ENCODE results near the gene TPPP. TPM values are rescaled to one million over a fixed set of nuclear protein-coding genes. Genes with fewer than 3 reads are reported as not detected.
A peak's percentile ranks its signal among the peaks of the same experiment; 100 is the strongest.

Gene TPPP
- total and polyA plus RNA-seq, 5 donors = 12.2 to 30.1 (median 18.7) TPM

DNA sequence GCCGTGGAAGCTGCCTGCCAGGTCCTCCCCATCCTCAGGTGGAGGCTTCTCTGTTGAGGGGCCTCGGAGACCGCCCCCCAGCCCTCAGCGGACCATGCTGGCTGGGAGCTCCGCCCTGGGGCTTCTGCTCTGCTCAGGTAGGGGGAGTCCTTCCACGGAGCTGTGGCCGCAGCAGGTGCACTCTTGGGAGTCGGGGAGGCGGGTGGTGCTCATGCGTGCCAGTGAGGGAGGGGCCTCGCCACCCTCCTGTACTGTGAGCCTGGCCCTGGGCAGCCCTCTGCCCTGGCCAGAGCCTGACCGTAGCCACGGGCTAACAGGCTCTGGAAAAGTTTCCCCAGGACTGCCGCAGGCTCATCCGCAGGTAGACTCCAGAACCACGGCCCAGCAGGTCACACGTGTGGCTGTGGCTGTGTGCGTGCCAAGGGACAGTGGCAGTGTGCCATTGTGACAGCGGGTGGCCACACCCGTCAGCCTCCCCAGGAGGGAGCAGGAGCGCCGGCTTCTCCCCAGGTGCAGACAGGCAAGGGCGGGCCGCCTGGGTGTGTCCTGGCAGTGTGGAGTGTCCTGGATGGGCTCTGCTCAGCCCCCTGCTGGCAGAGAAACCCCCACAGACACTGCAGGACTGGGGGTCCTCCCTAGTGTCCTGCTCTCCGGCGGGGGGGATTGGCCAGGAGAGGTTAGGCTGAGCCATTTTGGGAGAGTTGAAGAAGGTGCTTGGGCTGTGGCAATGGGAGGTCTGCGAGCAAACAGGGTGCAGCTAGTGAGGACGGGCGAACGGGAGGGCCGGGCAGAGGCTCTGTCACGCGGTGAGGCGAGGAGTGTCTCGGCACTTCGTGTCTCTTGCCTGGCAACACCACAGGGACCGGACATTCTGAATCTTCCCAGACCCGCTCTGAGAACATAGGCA is 29.5 kb downstream of the TPPP start:
- intact Hi-C loops (cut with DNase I) = no loop called here
- Histone ChIP-seq H3K27ac (ENCODE audit: low read length) (no peak overlapping the region), H3K9me3 (ENCODE audit: control insufficient read depth, low read length) (no peaks in the 10 kb centered on the region), H3K4me1 (ENCODE audit: control insufficient read depth, insufficient read depth, low read length) (no peaks in the 10 kb centered on the region), H3K27me3 (ENCODE audit: control insufficient read depth, insufficient read depth) (no peaks in the 10 kb centered on the region), H3K4me3 (ENCODE audit: low read length) (no peak overlapping the region)
- peak; percentile 19 to 24 for ATAC-seq
- 95% methylated on average over 38 of the region's 38 CpGs for WGBS
- peak; percentile 7 to 64 (median 56) for DNase-seq

DNA sequence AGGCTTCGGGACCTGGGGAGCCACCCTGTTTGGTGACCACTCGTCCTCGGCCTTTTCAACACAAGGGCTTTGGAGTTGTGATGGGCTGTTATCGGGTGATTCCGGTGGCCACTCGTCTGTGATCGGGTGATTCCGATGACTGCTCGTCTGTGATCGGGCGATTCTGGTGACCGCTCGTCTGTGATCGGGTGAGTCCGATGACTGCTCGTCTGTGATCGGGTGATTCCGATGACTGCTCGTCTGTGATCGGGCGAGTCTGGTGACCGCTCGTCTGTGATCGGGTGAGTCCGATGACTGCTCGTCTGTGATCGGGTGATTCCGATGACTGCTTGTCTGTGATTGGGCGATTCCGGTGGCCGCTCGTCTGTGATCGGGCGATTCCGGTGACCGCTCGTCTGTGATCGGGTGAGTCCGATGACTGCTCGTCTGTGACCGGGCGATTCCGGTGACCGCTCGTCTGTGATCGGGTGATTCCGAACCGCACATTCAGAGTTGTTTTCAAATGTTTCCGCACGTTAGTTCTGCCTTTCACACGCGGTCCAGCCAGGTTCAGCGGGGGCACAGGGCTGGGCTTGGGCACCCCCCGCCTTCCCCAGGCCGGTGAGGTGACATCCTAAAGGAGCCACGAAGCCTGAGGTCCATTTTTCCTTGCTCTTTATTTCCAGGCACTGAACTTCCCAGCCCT is 30.3 kb downstream of the TPPP start:
- H3K27me3 ChIP-seq (ENCODE audit: control insufficient read depth, insufficient read depth) = no peaks in the 10 kb centered on the region
- intact Hi-C loops (cut with DNase I) = no loop called here
- no peak overlapping the region for H3K27ac ChIP-seq (ENCODE audit: low read length)
- WGBS = 98% methylated on average over 56 of the region's 56 CpGs
- DNase-seq (peak; percentile 5 to 46 (median 30)), ATAC-seq (no peak)
- H3K9me3 ChIP-seq (ENCODE audit: control insufficient read depth, low read length) = peaks cover 1% of the 10 kb centered on the region
- H3K4me3 ChIP-seq (ENCODE audit: low read length) = no peak overlapping the region
- H3K4me1 ChIP-seq (ENCODE audit: control insufficient read depth, insufficient read depth, low read length) = no peaks in the 10 kb centered on the region

- 98% methylated on average over 53 of the region's 53 CpGs for WGBS
- intact Hi-C loops (cut with DNase I) = no loop called here
- no peak for ATAC-seq
- Histone ChIP-seq H3K27ac (ENCODE audit: low read length) (no peak overlapping the region), H3K27me3 (ENCODE audit: control insufficient read depth, insufficient read depth) (no peaks in the 10 kb centered on the region), H3K4me1 (ENCODE audit: control insufficient read depth, insufficient read depth, low read length) (no peaks in the 10 kb centered on the region), H3K9me3 (ENCODE audit: control insufficient read depth, low read length) (peaks cover 1% of the 10 kb centered on the region), H3K4me3 (ENCODE audit: low read length) (no peak overlapping the region)
- peak; percentile 9 to 52 (median 41) for DNase-seq
Measured at GRCh38 chr5:661891-662750, 31.0 kb downstream of the TPPP start.

DNA sequence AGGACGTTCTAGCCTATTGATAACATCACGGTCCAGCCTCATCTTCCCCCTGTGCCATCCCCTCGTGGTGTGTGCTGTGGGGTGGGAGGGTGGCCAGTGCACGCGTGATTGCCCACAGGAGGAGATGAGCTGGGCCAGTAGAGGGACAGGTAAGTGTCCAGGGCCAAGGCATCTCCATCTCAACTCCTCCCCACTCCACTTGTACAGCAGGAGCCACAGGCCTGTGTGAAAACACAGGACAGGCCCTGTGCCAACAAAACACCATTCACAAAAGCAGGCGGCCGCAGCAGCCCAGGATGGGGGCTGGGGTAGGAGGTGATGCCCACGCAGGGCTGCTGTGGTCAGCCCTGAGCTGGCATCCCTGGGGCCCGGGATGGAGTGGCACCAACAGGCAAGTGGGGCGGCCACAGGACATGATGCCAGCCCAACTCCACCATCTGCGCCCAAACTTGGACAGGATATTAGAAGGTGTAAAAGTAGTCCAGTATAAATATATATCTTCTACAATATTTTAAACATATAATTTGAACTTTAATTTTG is 32.6 kb downstream of the TPPP start:
- 96% methylated on average over 11 of the region's 11 CpGs for WGBS
- Histone ChIP-seq H3K4me3 (ENCODE audit: low read length) (no peak overlapping the region), H3K4me1 (ENCODE audit: control insufficient read depth, insufficient read depth, low read length) (no peaks in the 10 kb centered on the region), H3K27me3 (ENCODE audit: control insufficient read depth, insufficient read depth) (no peaks in the 10 kb centered on the region), H3K9me3 (ENCODE audit: control insufficient read depth, low read length) (peaks cover 1% of the 10 kb centered on the region), H3K27ac (ENCODE audit: low read length) (no peak overlapping the region)
- intact Hi-C loops (cut with DNase I) = no loop called here
- no peak for ATAC-seq
- peak in 1 of 3 donors; percentile 4 for DNase-seq

DNA sequence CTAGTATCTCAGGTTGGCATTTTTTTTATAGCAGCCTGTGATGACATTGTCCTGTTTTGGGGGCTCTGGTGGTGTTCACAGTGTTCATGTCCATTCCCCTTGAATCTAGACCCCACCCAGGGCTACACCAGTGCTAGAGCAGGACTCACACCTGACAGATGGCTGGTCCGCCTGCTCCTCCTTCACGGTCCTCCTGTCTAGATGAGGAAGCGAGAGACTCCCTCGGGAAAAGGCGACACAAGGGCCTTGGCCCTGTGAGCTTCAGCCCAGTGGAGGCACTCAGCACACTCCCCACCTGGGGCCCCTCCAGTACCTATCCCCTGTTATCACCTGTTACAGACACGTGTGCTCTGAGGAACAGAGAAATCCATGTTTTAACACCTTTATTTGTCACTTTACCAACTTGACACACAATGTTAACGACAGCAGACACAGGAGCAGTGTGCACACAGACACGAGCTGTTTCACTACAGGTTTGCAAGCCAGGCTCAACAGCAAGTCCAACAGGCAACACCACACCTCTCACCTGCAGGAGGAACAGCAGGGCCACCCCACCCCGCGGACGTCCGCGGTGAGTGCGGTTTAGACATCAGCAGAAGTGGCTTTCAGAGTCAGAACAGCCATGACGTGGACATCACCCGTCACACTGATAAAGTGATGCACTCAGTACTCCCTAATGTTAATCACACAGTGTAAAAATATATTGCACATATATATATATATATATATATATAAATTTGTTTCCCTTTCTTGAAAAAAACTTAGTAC is 33.5 kb downstream of the TPPP start:
- WGBS = 97% methylated on average over 16 of the region's 16 CpGs
- intact Hi-C loops (cut with DNase I) = no loop called here
- Histone ChIP-seq H3K4me1 (ENCODE audit: control insufficient read depth, insufficient read depth, low read length) (no peaks in the 10 kb centered on the region), H3K27me3 (ENCODE audit: control insufficient read depth, insufficient read depth) (no peaks in the 10 kb centered on the region), H3K27ac (ENCODE audit: low read length) (no peak overlapping the region), H3K4me3 (ENCODE audit: low read length) (no peak overlapping the region), H3K9me3 (ENCODE audit: control insufficient read depth, low read length) (peaks cover 1% of the 10 kb centered on the region)
- ATAC-seq (no peak), DNase-seq (peak in 1 of 3 donors; percentile 16)

- 96% methylated on average over 5 of the region's 5 CpGs for WGBS
- Histone ChIP-seq H3K27me3 (ENCODE audit: control insufficient read depth, insufficient read depth) (no peaks in the 10 kb centered on the region), H3K27ac (ENCODE audit: low read length) (no peak overlapping the region), H3K4me3 (ENCODE audit: low read length) (no peak overlapping the region), H3K4me1 (ENCODE audit: control insufficient read depth, insufficient read depth, low read length) (no peaks in the 10 kb centered on the region), H3K9me3 (ENCODE audit: control insufficient read depth, low read length) (peaks cover 3% of the 10 kb centered on the region)
- no peak for ATAC-seq
- intact Hi-C loops (cut with DNase I) = no loop called here
- peak in 1 of 3 donors; percentile 16 for DNase-seq
Measured at GRCh38 chr5:658103-658502, 35.0 kb downstream of the TPPP start.

GRCh38 chr5:657570-657969 is 35.6 kb downstream of the TPPP start:
- WGBS = 92% methylated on average over 6 of the region's 6 CpGs
- Histone ChIP-seq H3K27me3 (ENCODE audit: control insufficient read depth, insufficient read depth) (no peaks in the 10 kb centered on the region), H3K27ac (ENCODE audit: low read length) (no peak overlapping the region), H3K4me1 (ENCODE audit: control insufficient read depth, insufficient read depth, low read length) (no peaks in the 10 kb centered on the region), H3K9me3 (ENCODE audit: control insufficient read depth, low read length) (peaks cover 3% of the 10 kb centered on the region), H3K4me3 (ENCODE audit: low read length) (no peak overlapping the region)
- intact Hi-C loops (cut with DNase I) = no loop called here
- DNase-seq (peak in 1 of 3 donors; percentile 0), ATAC-seq (no peak)

- H3K4me3 ChIP-seq (ENCODE audit: low read length) = no peak overlapping the region
- intact Hi-C loops (cut with DNase I) = no loop called here
- no peaks in the 10 kb centered on the region for H3K4me1 ChIP-seq (ENCODE audit: control insufficient read depth, insufficient read depth, low read length)
- 97% methylated on average over 13 of the region's 13 CpGs for WGBS
- ATAC-seq = no peak
- no peaks in the 10 kb centered on the region for H3K27me3 ChIP-seq (ENCODE audit: control insufficient read depth, insufficient read depth)
- peak in 2 of 3 donors; percentile 0 to 20 for DNase-seq
- H3K27ac ChIP-seq (ENCODE audit: low read length) = no peak overlapping the region
- H3K9me3 ChIP-seq (ENCODE audit: control insufficient read depth, low read length) = peaks cover 3% of the 10 kb centered on the region
Measured at GRCh38 chr5:655406-655805, 37.7 kb downstream of the TPPP start.

- Histone ChIP-seq H3K27ac (ENCODE audit: low read length) (no peak overlapping the region), H3K9me3 (ENCODE audit: control insufficient read depth, low read length) (peaks cover 3% of the 10 kb centered on the region), H3K4me3 (ENCODE audit: low read length) (no peak overlapping the region), H3K27me3 (ENCODE audit: control insufficient read depth, insufficient read depth) (no peaks in the 10 kb centered on the region), H3K4me1 (ENCODE audit: control insufficient read depth, insufficient read depth, low read length) (no peaks in the 10 kb centered on the region)
- 88% methylated on average over 17 of the region's 17 CpGs for WGBS
- intact Hi-C loops (cut with DNase I) = no loop called here
- peak in 1 of 3 donors; percentile 29 for DNase-seq
- peak in 1 of 2 donors; percentile 31 for ATAC-seq
Measured at GRCh38 chr5:654071-654778, 38.9 kb downstream of the TPPP start.

Measured in right cardiac atrium (tissue), 5 donors.